Measurements from ENCODE around the gene PRDM13.
A peak's percentile ranks its signal among the peaks of the same experiment; 100 is the strongest.
"Not testable (repeated sequence)": the region's sequence is repeated elsewhere in the genome, so short reads cannot be mapped to it uniquely, and the experiment has no call there.

Gene PRDM13

GRCh38 chr6:99606656-99607415 is at the start of gene PRDM13:
Gene PRDM13, plus strand, starts transcription at chr6:99606833. Its CDS starts 202 bp downstream, at chr6:99607035.
- no peak for DNase-seq (ENCODE audit: low spot score)

GRCh38 chr6:99559057-99559456 is 47.6 kb upstream of the PRDM13 start:
- no peak for DNase-seq (ENCODE audit: low spot score)

GRCh38 chr6:99560668-99561067 is 46.0 kb upstream of the PRDM13 start:
- DNase-seq (ENCODE audit: low spot score): no peak

- DNase-seq (ENCODE audit: low spot score): no peak
Measured at GRCh38 chr6:99563056-99563723, 43.4 kb upstream of the PRDM13 start.

- DNase-seq (ENCODE audit: low spot score): peak; percentile 92
Measured at GRCh38 chr6:99568103-99568933, 38.3 kb upstream of the PRDM13 start, which contains the start of gene CCNC. Gene CCNC, minus strand, starts transcription at chr6:99568660. Its CDS starts 133 bp downstream, at chr6:99568527.

- DNase-seq (ENCODE audit: low spot score): no peak
Measured at GRCh38 chr6:99573980-99574617, 32.5 kb upstream of the PRDM13 start.

GRCh38 chr6:99575544-99576227 is 30.9 kb upstream of the PRDM13 start:
- no peak for DNase-seq (ENCODE audit: low spot score)

- no peak for DNase-seq (ENCODE audit: low spot score)
Measured at GRCh38 chr6:99579781-99580180, 26.9 kb upstream of the PRDM13 start.

GRCh38 chr6:99587792-99588191 is 18.8 kb upstream of the PRDM13 start:
- no peak for DNase-seq (ENCODE audit: low spot score)

- no peak for DNase-seq (ENCODE audit: low spot score)
Measured at GRCh38 chr6:99588618-99589289, 17.9 kb upstream of the PRDM13 start.

GRCh38 chr6:99589290-99589672 is 17.4 kb upstream of the PRDM13 start:
- DNase-seq (ENCODE audit: low spot score): no peak

- DNase-seq (ENCODE audit: low spot score): no peak
Measured at GRCh38 chr6:99589907-99590493, 16.6 kb upstream of the PRDM13 start.

GRCh38 chr6:99590728-99591672 is 15.6 kb upstream of the PRDM13 start:
- no peak for DNase-seq (ENCODE audit: low spot score)

- no peak for DNase-seq (ENCODE audit: low spot score)
Measured at GRCh38 chr6:99591673-99592364, 14.8 kb upstream of the PRDM13 start.

- no peak for DNase-seq (ENCODE audit: low spot score)
Measured at GRCh38 chr6:99592900-99593299, 13.7 kb upstream of the PRDM13 start.

GRCh38 chr6:99594696-99595095 is 11.9 kb upstream of the PRDM13 start:
- not testable (repeated sequence) for DNase-seq (ENCODE audit: low spot score)

GRCh38 chr6:99602520-99603420 is 3.9 kb upstream of the PRDM13 start:
- DNase-seq (ENCODE audit: low spot score): no peak

All from kidney capillary endothelial cell (primary cell).